Brain microvascular endothelial cell (primary cell): ENCODE results near the gene COL4A1.

Source experiments
- DNase-seq: peaks from one replicate; pipeline ENCODE4 v3.0.0-alpha.2; 2020
- H3K27ac ChIP-seq: fragments of 250-450 bp; sonication (Bioruptor Pico); 2 replicates; pipeline ENCODE4 v1.5.1; 2020; ENCODE audit warnings: mild to moderate bottlenecking, moderate library complexity
- H3K27me3 ChIP-seq: fragments of 250-450 bp; sonication (Bioruptor Pico); replicated peaks from 2 replicates; pipeline ENCODE4 v1.5.1; 2020; ENCODE audit warnings: mild to moderate bottlenecking
- H3K36me3 ChIP-seq: fragments of 250-450 bp; sonication (Bioruptor Pico); replicated peaks from 2 replicates; pipeline ENCODE4 v1.5.1; 2020; ENCODE audit warnings: mild to moderate bottlenecking
- H3K4me3 ChIP-seq: 2 replicates; pipeline ENCODE4 v1.5.1; 2011; ENCODE audit warnings: low read depth, mild to moderate bottlenecking, control low read depth, low read length, moderate library complexity
- CTCF ChIP-seq: IDR thresholded peaks from 2 replicates; pipeline ENCODE4 v1.5.1; 2011; ENCODE audit warnings: low read depth, mild to moderate bottlenecking, moderate library complexity, low read length, control low read depth, inconsistent platforms; ENCODE audit errors: missing control alignments
- in situ Hi-C: cut with HindIII; loops from 2 replicates; pipeline ENCODE4 v1.10.0; 2017; ENCODE audit warnings: low sequenced_read_pairs, low pct_ligation_motif_present

Gene COL4A1

GRCh38 chr13:110195547-110196485 is 111.1 kb downstream of the COL4A1 start:
- H3K36me3 ChIP-seq: peaks cover 100% of the 10 kb centered on the region
- no peak overlapping the region for H3K27ac ChIP-seq
- no peaks in the 10 kb centered on the region for H3K27me3 ChIP-seq
- in situ Hi-C loops: no loop called here
- no peak for TF ChIP-seq CTCF
- no peak for DNase-seq
- H3K4me3 ChIP-seq: no peak overlapping the region

- H3K36me3 ChIP-seq: peaks cover 100% of the 10 kb centered on the region
- DNase-seq: no peak
- no peak overlapping the region for H3K27ac ChIP-seq
- no peak for TF ChIP-seq CTCF
- no peaks in the 10 kb centered on the region for H3K27me3 ChIP-seq
- H3K4me3 ChIP-seq: no peak overlapping the region
- in situ Hi-C loops: no loop called here
Measured at GRCh38 chr13:110194451-110194850, 112.5 kb downstream of the COL4A1 start.

- TF ChIP-seq CTCF: no peak
- H3K27ac ChIP-seq: no peak overlapping the region
- no peak for DNase-seq
- in situ Hi-C loops: no loop called here
- peaks cover 100% of the 10 kb centered on the region for H3K36me3 ChIP-seq
- H3K4me3 ChIP-seq: no peak overlapping the region
- no peaks in the 10 kb centered on the region for H3K27me3 ChIP-seq
Measured at GRCh38 chr13:110193491-110193890, 113.5 kb downstream of the COL4A1 start.

GRCh38 chr13:110192472-110192871 is 114.5 kb downstream of the COL4A1 start:
- no peaks in the 10 kb centered on the region for H3K27me3 ChIP-seq
- in situ Hi-C loops: no loop called here
- no peak overlapping the region for H3K4me3 ChIP-seq
- no peak for TF ChIP-seq CTCF
- H3K27ac ChIP-seq: no peak overlapping the region
- peaks cover 98% of the 10 kb centered on the region for H3K36me3 ChIP-seq
- DNase-seq: no peak

GRCh38 chr13:110187641-110188161 is 119.3 kb downstream of the COL4A1 start:
- peak; percentile 88 for DNase-seq
- peaks cover 96% of the 10 kb centered on the region for H3K36me3 ChIP-seq
- no peaks in the 10 kb centered on the region for H3K27me3 ChIP-seq
- no peak overlapping the region for H3K4me3 ChIP-seq
- TF ChIP-seq CTCF: no peak
- no peak overlapping the region for H3K27ac ChIP-seq
- in situ Hi-C loops: no loop called here
